SK-N-MC (cell line): Measurements from ENCODE around the gene MTO1.

Experiments
- EZH2 ChIP-seq: fragments of 200-600 bp; sonication (generic); IDR thresholded peaks from one replicate; pipeline ENCODE4 v1.6.1; 2017; ENCODE audit warnings: antibody characterized with exemption
- POLR2AphosphoS5 ChIP-seq: IDR thresholded peaks from 2 replicates; pipeline ENCODE4 v1.6.1; 2012; ENCODE audit warnings: mild to moderate bottlenecking, low read depth, low read length, borderline replicate concordance

DNA sequence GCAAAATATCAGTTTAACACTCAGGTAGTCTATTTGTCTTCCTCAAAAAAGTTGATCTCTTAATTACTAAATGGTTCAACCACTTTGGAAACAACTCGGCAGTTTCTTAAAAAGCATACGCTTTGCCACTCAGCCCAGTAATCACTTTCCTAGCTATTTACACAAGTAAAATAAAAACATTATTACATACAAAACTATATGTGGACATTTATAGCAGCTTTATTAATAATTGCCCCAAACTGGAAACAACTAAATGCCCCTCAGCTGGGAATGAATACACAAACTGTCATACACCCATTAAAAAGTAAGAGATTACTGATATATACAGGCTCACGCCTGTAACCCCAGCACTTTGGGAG lies 51.9 kb downstream of the MTO1 start:
- TF ChIP-seq EZH2 (no peak), POLR2AphosphoS5 (no peak)
